Loucy (cell line): ENCODE data around the gene ITPKB.
"Not testable (repeated sequence)": the region's sequence is repeated elsewhere in the genome, so short reads cannot be mapped to it uniquely, and the experiment has no call there.

Source experiments
- H2AFZ ChIP-seq: fragments of 200-600 bp; sonication (generic); 2 replicates; pipeline ENCODE4 v1.6.0; 2016; ENCODE audit warnings: antibody characterized with exemption, mild to moderate bottlenecking, low read length, moderate library complexity
- H3F3A ChIP-seq: fragments of 200-600 bp; 2 replicates; pipeline ENCODE4 v1.6.0; 2016; ENCODE audit warnings: antibody characterized with exemption, low read depth, mild to moderate bottlenecking
- H3K27me3 ChIP-seq: fragments of 200-600 bp; sonication (generic); 2 replicates; pipeline ENCODE4 v1.6.1; 2014; ENCODE audit warnings: low read length, mild to moderate bottlenecking; ENCODE audit not compliant: insufficient read depth, poor library complexity, severe bottlenecking
- H3K36me3 ChIP-seq: fragments of 200-600 bp; sonication (generic); 2 replicates; pipeline ENCODE4 v1.6.1; 2016; ENCODE audit warnings: low read length; ENCODE audit not compliant: insufficient read depth
- H3K4me1 ChIP-seq: fragments of 200-600 bp; sonication (generic); 2 replicates; pipeline ENCODE4 v1.5.1; 2014; ENCODE audit warnings: low read length, mild to moderate bottlenecking; ENCODE audit not compliant: insufficient read depth, poor library complexity, severe bottlenecking
- H3K4me2 ChIP-seq: fragments of 200-600 bp; sonication (generic); 2 replicates; pipeline ENCODE4 v1.6.0; 2014; ENCODE audit warnings: antibody characterized with exemption, low read length, low read depth, mild to moderate bottlenecking; ENCODE audit not compliant: poor library complexity, severe bottlenecking
- H3K4me3 ChIP-seq: fragments of 200-600 bp; sonication (generic); 2 replicates; pipeline ENCODE4 v1.5.1; 2014; ENCODE audit warnings: low read length, mild to moderate bottlenecking, mixed read lengths; ENCODE audit not compliant: poor library complexity, severe bottlenecking
- H3K79me2 ChIP-seq: fragments of 200-600 bp; sonication (generic); 2 replicates; pipeline ENCODE4 v1.6.1; 2014; ENCODE audit warnings: low read length; ENCODE audit not compliant: insufficient read depth
- H3K9ac ChIP-seq: fragments of 200-600 bp; sonication (generic); 2 replicates; pipeline ENCODE4 v1.6.0; 2014; ENCODE audit warnings: mild to moderate bottlenecking, low read depth, low read length, moderate library complexity; ENCODE audit not compliant: poor library complexity, severe bottlenecking
- H3K9me2 ChIP-seq: fragments of 200-600 bp; sonication (generic); replicated peaks from 2 replicates; pipeline ENCODE4 v1.6.1; 2016; ENCODE audit warnings: low read depth, low read length, mixed read lengths
- H3K9me3 ChIP-seq: fragments of 200-600 bp; sonication (generic); 2 replicates; pipeline ENCODE4 v1.6.1; 2014; ENCODE audit warnings: mild to moderate bottlenecking, antibody characterized with exemption, low read length, low read depth; ENCODE audit not compliant: insufficient read depth
- H4K20me1 ChIP-seq: fragments of 200-600 bp; sonication (generic); 2 replicates; pipeline ENCODE4 v1.6.0; 2014; ENCODE audit warnings: antibody characterized with exemption, low read length, mild to moderate bottlenecking; ENCODE audit not compliant: insufficient read depth, poor library complexity, severe bottlenecking
- EZH2phosphoT487 ChIP-seq: fragments of 200-600 bp; IDR thresholded peaks from 2 replicates; pipeline ENCODE4 v1.6.1; 2018; ENCODE audit warnings: antibody characterized with exemption, mild to moderate bottlenecking, moderate library complexity, borderline replicate concordance
- TF ChIP-seq, protein P1 (sequence below): fragments of 200-600 bp; sonication (generic); conservative IDR thresholded peaks from 2 replicates; pipeline ENCODE4 v1.5.1; 2014; ENCODE audit warnings: mild to moderate bottlenecking, antibody characterized with exemption, low read length

Gene ITPKB

GRCh38 chr1:226618380-226618779 is 120.7 kb downstream of the ITPKB start:
- no peaks in the 10 kb centered on the region for H4K20me1 ChIP-seq
- no peak overlapping the region for H2AFZ ChIP-seq
- no peaks in the 10 kb centered on the region for H3K79me2 ChIP-seq
- TF ChIP-seq EZH2phosphoT487, result no peak
- TF ChIP-seq, protein P1, sequence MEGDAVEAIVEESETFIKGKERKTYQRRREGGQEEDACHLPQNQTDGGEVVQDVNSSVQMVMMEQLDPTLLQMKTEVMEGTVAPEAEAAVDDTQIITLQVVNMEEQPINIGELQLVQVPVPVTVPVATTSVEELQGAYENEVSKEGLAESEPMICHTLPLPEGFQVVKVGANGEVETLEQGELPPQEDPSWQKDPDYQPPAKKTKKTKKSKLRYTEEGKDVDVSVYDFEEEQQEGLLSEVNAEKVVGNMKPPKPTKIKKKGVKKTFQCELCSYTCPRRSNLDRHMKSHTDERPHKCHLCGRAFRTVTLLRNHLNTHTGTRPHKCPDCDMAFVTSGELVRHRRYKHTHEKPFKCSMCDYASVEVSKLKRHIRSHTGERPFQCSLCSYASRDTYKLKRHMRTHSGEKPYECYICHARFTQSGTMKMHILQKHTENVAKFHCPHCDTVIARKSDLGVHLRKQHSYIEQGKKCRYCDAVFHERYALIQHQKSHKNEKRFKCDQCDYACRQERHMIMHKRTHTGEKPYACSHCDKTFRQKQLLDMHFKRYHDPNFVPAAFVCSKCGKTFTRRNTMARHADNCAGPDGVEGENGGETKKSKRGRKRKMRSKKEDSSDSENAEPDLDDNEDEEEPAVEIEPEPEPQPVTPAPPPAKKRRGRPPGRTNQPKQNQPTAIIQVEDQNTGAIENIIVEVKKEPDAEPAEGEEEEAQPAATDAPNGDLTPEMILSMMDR, result no peak
- no peaks in the 10 kb centered on the region for H3K9me2 ChIP-seq
- no peaks in the 10 kb centered on the region for H3K36me3 ChIP-seq
- H3K4me1 ChIP-seq, result no peaks in the 10 kb centered on the region
- H3K27me3 ChIP-seq, result no peaks in the 10 kb centered on the region
- H3F3A ChIP-seq, result no peaks in the 10 kb centered on the region
- H3K4me3 ChIP-seq, result no peak overlapping the region
- no peak overlapping the region for H3K9ac ChIP-seq
- no peak overlapping the region for H3K4me2 ChIP-seq
- H3K9me3 ChIP-seq, result no peaks in the 10 kb centered on the region

- H3F3A ChIP-seq, H3K4me1 ChIP-seq, H3K9ac ChIP-seq, H2AFZ ChIP-seq, H3K4me2 ChIP-seq, H3K4me3 ChIP-seq, H4K20me1 ChIP-seq, H3K27me3 ChIP-seq, H3K9me2 ChIP-seq, H3K79me2 ChIP-seq, H3K36me3 ChIP-seq, H3K9me3 ChIP-seq: not testable (repeated sequence)
These were observed 121.4 kb downstream of the ITPKB start for GRCh38 chr1:226617719-226618118.

DNA sequence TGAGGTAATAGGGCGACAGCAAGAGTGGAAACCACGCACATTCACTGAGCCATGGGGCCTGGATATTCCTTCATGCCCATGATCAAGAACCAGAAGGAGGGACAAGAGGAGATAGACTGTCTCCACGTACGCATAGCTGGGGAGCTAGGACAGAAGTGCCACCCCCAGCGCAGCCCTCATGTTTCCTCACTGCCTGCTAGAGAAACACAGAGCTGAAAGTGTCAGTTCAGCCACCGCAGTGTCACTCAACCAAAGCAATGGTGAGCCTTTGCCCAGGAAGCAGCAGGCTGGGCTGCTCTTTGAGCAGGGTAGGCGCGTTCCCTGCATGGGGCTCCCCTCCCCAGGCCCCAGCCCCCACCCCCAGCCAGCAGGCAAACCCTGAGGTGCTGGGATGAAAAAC is 122.0 kb downstream of the ITPKB start:
- no peak overlapping the region for H2AFZ ChIP-seq
- H3K36me3 ChIP-seq, result no peaks in the 10 kb centered on the region
- no peaks in the 10 kb centered on the region for H3K4me1 ChIP-seq
- H3K79me2 ChIP-seq, result no peaks in the 10 kb centered on the region
- H3F3A ChIP-seq, result no peaks in the 10 kb centered on the region
- H3K4me3 ChIP-seq, result no peak overlapping the region
- H3K9me3 ChIP-seq, result no peaks in the 10 kb centered on the region
- H3K9me2 ChIP-seq, result no peaks in the 10 kb centered on the region
- H3K27me3 ChIP-seq, result no peaks in the 10 kb centered on the region
- no peak overlapping the region for H3K4me2 ChIP-seq
- H3K9ac ChIP-seq, result no peak overlapping the region
- TF ChIP-seq EZH2phosphoT487, result no peak
- TF ChIP-seq, protein P1, result no peak
- H4K20me1 ChIP-seq, result no peaks in the 10 kb centered on the region

DNA sequence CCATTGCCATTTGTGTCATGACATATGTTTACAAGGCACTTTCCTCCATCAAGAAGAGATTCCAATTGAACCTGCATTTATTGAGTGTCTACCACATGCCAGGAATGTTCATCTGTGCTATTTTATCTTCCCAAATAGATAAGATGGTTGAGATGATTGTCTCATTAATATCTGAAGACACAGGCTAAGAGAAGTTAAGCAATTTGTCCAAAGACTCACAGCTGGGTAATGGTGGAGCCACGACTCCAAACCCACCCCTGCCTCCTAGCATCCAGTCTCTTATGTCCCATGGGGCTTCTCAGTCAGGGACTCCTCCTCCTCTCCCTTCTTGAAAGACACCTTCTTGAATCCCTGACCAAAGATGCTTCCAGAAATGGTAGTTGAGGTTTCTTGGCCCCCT is 122.4 kb downstream of the ITPKB start:
- no peak overlapping the region for H3K9ac ChIP-seq
- no peak overlapping the region for H2AFZ ChIP-seq
- no peak overlapping the region for H3K4me2 ChIP-seq
- H3K36me3 ChIP-seq, result no peaks in the 10 kb centered on the region
- no peaks in the 10 kb centered on the region for H3K4me1 ChIP-seq
- H3K4me3 ChIP-seq, result no peak overlapping the region
- H3K9me3 ChIP-seq, result no peaks in the 10 kb centered on the region
- no peaks in the 10 kb centered on the region for H3F3A ChIP-seq
- no peak for TF ChIP-seq EZH2phosphoT487
- TF ChIP-seq, protein P1, result no peak
- H4K20me1 ChIP-seq, result no peaks in the 10 kb centered on the region
- H3K27me3 ChIP-seq, result no peaks in the 10 kb centered on the region
- no peaks in the 10 kb centered on the region for H3K9me2 ChIP-seq
- no peaks in the 10 kb centered on the region for H3K79me2 ChIP-seq
